MM.1S (cell line): ENCODE data around the gene MYOZ2.

ENCODE experiments used
- DNase-seq: peaks from one replicate; pipeline ENCODE4 v3.0.0-alpha.2; 2015
- H2AFZ ChIP-seq: fragments of 300-600 bp; sonication (generic); 2 replicates; pipeline ENCODE4 v1.6.0; 2016; ENCODE audit warnings: antibody characterized with exemption, low read length
- H3F3A ChIP-seq: fragments of 300-600 bp; sonication (generic); 2 replicates; pipeline ENCODE4 v1.6.1; 2016; ENCODE audit warnings: mild to moderate bottlenecking, antibody characterized with exemption, low read length, moderate library complexity, mixed read lengths; ENCODE audit not compliant: insufficient read depth
- H3K27ac ChIP-seq: fragments of 300-600 bp; sonication (generic); 2 replicates; pipeline ENCODE4 v1.5.1; 2016; ENCODE audit warnings: mild to moderate bottlenecking, low read length
- H3K27me3 ChIP-seq: fragments of 300-600 bp; sonication (generic); replicated peaks from 2 replicates; pipeline ENCODE4 v1.6.0; 2016; ENCODE audit warnings: low read length; ENCODE audit not compliant: insufficient read depth
- H3K36me3 ChIP-seq: fragments of 300-600 bp; sonication (generic); replicated peaks from 2 replicates; pipeline ENCODE4 v1.6.1; 2016; ENCODE audit warnings: mild to moderate bottlenecking, low read length, mixed read lengths; ENCODE audit not compliant: insufficient read depth
- H3K4me1 ChIP-seq: fragments of 300-600 bp; sonication (generic); 2 replicates; pipeline ENCODE4 v1.6.1; 2016; ENCODE audit warnings: low read length, mixed read lengths
- H3K4me2 ChIP-seq: fragments of 300-600 bp; sonication (generic); 2 replicates; pipeline ENCODE4 v1.6.0; 2016; ENCODE audit warnings: low read depth, low read length
- H3K4me3 ChIP-seq: fragments of 300-600 bp; sonication (generic); 2 replicates; pipeline ENCODE4 v1.5.1; 2016; ENCODE audit warnings: low read length, mixed read lengths
- H3K79me2 ChIP-seq: fragments of 300-600 bp; sonication (generic); 2 replicates; pipeline ENCODE4 v1.6.1; 2016; ENCODE audit warnings: mixed run types, low read length, mixed read lengths
- H3K9ac ChIP-seq: fragments of 300-600 bp; sonication (generic); 2 replicates; pipeline ENCODE4 v1.6.1; 2016; ENCODE audit warnings: low read length, mixed read lengths
- H3K9me2 ChIP-seq: fragments of 300-600 bp; sonication (generic); replicated peaks from 2 replicates; pipeline ENCODE4 v1.6.1; 2016; ENCODE audit warnings: mild to moderate bottlenecking, low read length, mixed read lengths; ENCODE audit not compliant: insufficient read depth
- H3K9me3 ChIP-seq: fragments of 300-600 bp; sonication (generic); replicated peaks from 2 replicates; pipeline ENCODE4 v1.6.1; 2016; ENCODE audit warnings: mild to moderate bottlenecking, low read length, mixed read lengths; ENCODE audit not compliant: insufficient read depth
- H4K20me1 ChIP-seq: fragments of 300-600 bp; sonication (generic); 2 replicates; pipeline ENCODE4 v1.6.1; 2016; ENCODE audit warnings: mild to moderate bottlenecking, low read length, moderate library complexity, mixed read lengths; ENCODE audit not compliant: insufficient read depth
- EZH2 ChIP-seq: fragments of 300-600 bp; sonication (generic); optimal IDR thresholded peaks from 2 replicates; pipeline ENCODE3; 2017; ENCODE audit warnings: low read depth, mild to moderate bottlenecking, antibody characterized with exemption, low read length, mixed read lengths
- EZH2phosphoT487 ChIP-seq: fragments of 300-600 bp; sonication (generic); IDR thresholded peaks from 2 replicates; pipeline ENCODE4 v1.6.1; 2018; ENCODE audit warnings: antibody characterized with exemption, low read length
- TF ChIP-seq, protein P1 (sequence below): fragments of 300-600 bp; sonication (generic); IDR thresholded peaks from 2 replicates; pipeline ENCODE4 v1.5.1; 2016; ENCODE audit warnings: antibody characterized with exemption, low read length, mixed read lengths

Gene MYOZ2

DNA sequence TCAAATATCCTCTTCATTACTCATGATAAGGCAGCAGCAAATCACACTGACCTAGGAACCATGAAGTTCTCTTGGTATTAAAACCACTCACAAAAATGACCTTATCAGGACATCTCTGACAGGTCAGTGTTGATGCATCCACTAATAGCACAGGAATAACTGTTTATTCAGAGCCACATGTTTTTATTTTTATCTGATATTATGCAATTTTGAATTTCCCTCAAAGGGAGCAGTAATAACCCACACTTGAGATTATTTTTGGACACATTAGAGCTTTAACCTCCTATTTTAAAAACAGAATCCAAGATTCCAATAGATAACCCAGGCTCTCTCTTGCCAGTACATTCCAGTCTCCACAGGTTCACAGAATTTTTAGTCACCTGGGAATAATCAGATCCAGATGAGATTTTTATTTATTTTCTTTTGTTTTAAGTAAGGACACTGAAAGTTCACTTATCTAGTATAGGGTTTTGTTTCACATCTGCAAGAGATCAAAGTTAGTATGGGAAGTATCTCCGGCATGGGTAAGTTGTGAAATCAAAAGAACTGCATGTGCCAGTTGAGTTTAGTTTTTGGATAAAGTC, 36.3 kb upstream of the MYOZ2 start:
- no peak overlapping the region for H3K4me2 ChIP-seq
- H3F3A ChIP-seq: no peaks in the 10 kb centered on the region
- no peaks in the 10 kb centered on the region for H3K4me1 ChIP-seq
- H3K79me2 ChIP-seq: no peaks in the 10 kb centered on the region
- no peak overlapping the region for H3K9ac ChIP-seq
- DNase-seq: no peak
- no peak overlapping the region for H3K27ac ChIP-seq
- H3K27me3 ChIP-seq: no peaks in the 10 kb centered on the region
- H3K9me3 ChIP-seq: no peaks in the 10 kb centered on the region
- no peak overlapping the region for H2AFZ ChIP-seq
- H3K9me2 ChIP-seq: no peaks in the 10 kb centered on the region
- no peak overlapping the region for H3K4me3 ChIP-seq
- TF ChIP-seq, protein P1, sequence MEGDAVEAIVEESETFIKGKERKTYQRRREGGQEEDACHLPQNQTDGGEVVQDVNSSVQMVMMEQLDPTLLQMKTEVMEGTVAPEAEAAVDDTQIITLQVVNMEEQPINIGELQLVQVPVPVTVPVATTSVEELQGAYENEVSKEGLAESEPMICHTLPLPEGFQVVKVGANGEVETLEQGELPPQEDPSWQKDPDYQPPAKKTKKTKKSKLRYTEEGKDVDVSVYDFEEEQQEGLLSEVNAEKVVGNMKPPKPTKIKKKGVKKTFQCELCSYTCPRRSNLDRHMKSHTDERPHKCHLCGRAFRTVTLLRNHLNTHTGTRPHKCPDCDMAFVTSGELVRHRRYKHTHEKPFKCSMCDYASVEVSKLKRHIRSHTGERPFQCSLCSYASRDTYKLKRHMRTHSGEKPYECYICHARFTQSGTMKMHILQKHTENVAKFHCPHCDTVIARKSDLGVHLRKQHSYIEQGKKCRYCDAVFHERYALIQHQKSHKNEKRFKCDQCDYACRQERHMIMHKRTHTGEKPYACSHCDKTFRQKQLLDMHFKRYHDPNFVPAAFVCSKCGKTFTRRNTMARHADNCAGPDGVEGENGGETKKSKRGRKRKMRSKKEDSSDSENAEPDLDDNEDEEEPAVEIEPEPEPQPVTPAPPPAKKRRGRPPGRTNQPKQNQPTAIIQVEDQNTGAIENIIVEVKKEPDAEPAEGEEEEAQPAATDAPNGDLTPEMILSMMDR: no peak
- no peak for TF ChIP-seq EZH2phosphoT487
- TF ChIP-seq EZH2: no peak
- no peaks in the 10 kb centered on the region for H3K36me3 ChIP-seq
- no peaks in the 10 kb centered on the region for H4K20me1 ChIP-seq

GRCh38 chr4:119100655-119101054, 35.0 kb upstream of the MYOZ2 start:
- Histone ChIP-seq H3K4me1 (no peaks in the 10 kb centered on the region), H4K20me1 (no peaks in the 10 kb centered on the region), H2AFZ (no peak overlapping the region), H3K36me3 (no peaks in the 10 kb centered on the region), H3F3A (no peaks in the 10 kb centered on the region), H3K9me2 (no peaks in the 10 kb centered on the region), H3K9me3 (no peaks in the 10 kb centered on the region), H3K4me2 (no peak overlapping the region), H3K4me3 (no peak overlapping the region), H3K9ac (no peak overlapping the region), H3K27me3 (no peaks in the 10 kb centered on the region), H3K27ac (no peak overlapping the region), H3K79me2 (no peaks in the 10 kb centered on the region)
- no peak for DNase-seq
- no peak for TF ChIP-seq EZH2
- TF ChIP-seq, protein P1: no peak
- no peak for TF ChIP-seq EZH2phosphoT487

GRCh38 chr4:119103263-119103662, 32.4 kb upstream of the MYOZ2 start:
- no peaks in the 10 kb centered on the region for H3K9me3 ChIP-seq
- H3K4me2 ChIP-seq: no peak overlapping the region
- no peaks in the 10 kb centered on the region for H3K36me3 ChIP-seq
- no peaks in the 10 kb centered on the region for H3K79me2 ChIP-seq
- H2AFZ ChIP-seq: no peak overlapping the region
- H3K4me3 ChIP-seq: no peak overlapping the region
- no peaks in the 10 kb centered on the region for H3K9me2 ChIP-seq
- H3K9ac ChIP-seq: no peak overlapping the region
- H3F3A ChIP-seq: no peaks in the 10 kb centered on the region
- TF ChIP-seq EZH2: no peak
- TF ChIP-seq, protein P1: no peak
- no peak for TF ChIP-seq EZH2phosphoT487
- H4K20me1 ChIP-seq: no peaks in the 10 kb centered on the region
- no peak overlapping the region for H3K27ac ChIP-seq
- no peak for DNase-seq
- no peaks in the 10 kb centered on the region for H3K27me3 ChIP-seq
- no peaks in the 10 kb centered on the region for H3K4me1 ChIP-seq
